Breast epithelium (tissue), 4 donors: ENCODE measurements around the gene CRIP3. TPM values are rescaled to one million over a fixed set of nuclear protein-coding genes. Genes with fewer than 3 reads are reported as not detected.

Source experiments
- DNase-seq, 2 donors: peaks; one replicate each; pipeline ENCODE4 v3.0.0-alpha.2; 2019; ENCODE audit warnings: low spot score in 2 of 2
- H3K27ac ChIP-seq, 2 donors: fragments of 200-600 bp; sonication (generic) in 1 of 2; one replicate each; pipeline ENCODE4 v1.5.1; 2016 to 2019; ENCODE audit warnings: mild to moderate bottlenecking in 1 of 2
- H3K27me3 ChIP-seq, 2 donors: fragments of 200-600 bp; sonication (generic) in 1 of 2; one replicate each; pipeline versions ENCODE4 v1.5.1 to v1.6.0; 2017 to 2019; ENCODE audit warnings: control low read depth in 1 of 2, mild to moderate bottlenecking in 1 of 2
- H3K36me3 ChIP-seq: fragments of 200-600 bp; one replicate; pipeline ENCODE4 v1.5.1; 2019
- H3K4me1 ChIP-seq, 2 donors: fragments of 200-600 bp; sonication (generic); one replicate each; pipeline ENCODE4 v1.5.1; 2016 to 2019; ENCODE audit warnings: control low read depth in 1 of 2
- H3K4me3 ChIP-seq, 3 donors: fragments of 200-600 bp; sonication (generic); 1 replicate in 2 of 3; 2 replicates in 1 of 3; pipeline ENCODE4 v1.5.1; 2016 to 2019; ENCODE audit warnings: mild to moderate bottlenecking in 3 of 3, moderate library complexity in 2 of 3
- H3K9me3 ChIP-seq, 2 donors: fragments of 200-600 bp; sonication (generic) in 1 of 2; one replicate each; pipeline ENCODE4 v1.5.1; 2016 to 2019; ENCODE audit warnings: control low read depth in 1 of 2
- POLR2A ChIP-seq: fragments of 450-650 bp; IDR thresholded peaks from one replicate; pipeline ENCODE4 v1.6.1; 2016; ENCODE audit warnings: antibody characterized with exemption, mild to moderate bottlenecking, moderate library complexity
- POLR2AphosphoS5 ChIP-seq, 3 donors: sonication (generic); formaldehyde crosslinking; IDR thresholded peaks; one replicate each; pipeline ENCODE4 v1.6.1; 2017; ENCODE audit warnings: antibody characterized with exemption in 3 of 3
- intact Hi-C: fragments of 100-400 bp; cut with DNase I; formaldehyde crosslinking; loops from one replicate; pipeline ENCODE4 v1.15.1; 2023; ENCODE audit warnings: low total_unique reads
- total RNA-seq, 3 donors: library from RNA; depleted of rRNA; stranded (reverse); fragments of >200 nt; gene quantifications; one replicate each; pipeline ENCODE4 v1.1.0, GENCODE V29; 2016
- TF ChIP-seq, protein P1 (sequence below), 3 donors: fragments of 450-650 bp; IDR thresholded peaks; one replicate each; pipeline ENCODE4 v1.5.1; 2016 to 2017; ENCODE audit warnings: antibody characterized with exemption in 3 of 3, mild to moderate bottlenecking in 3 of 3, moderate library complexity in 3 of 3

CRIP3 gene
- total RNA-seq, 3 donors from 2014 or later: 1.6 to 2.1 (median 1.9) TPM

- H3K4me1 ChIP-seq: no peaks in the 10 kb centered on the region
- peaks cover 0 to 20% of the 10 kb centered on the region in 2 donors for H3K27me3 ChIP-seq
- no peaks in the 10 kb centered on the region for H3K36me3 ChIP-seq
- DNase-seq: no peak
- no peak overlapping the region for H3K27ac ChIP-seq
- TF ChIP-seq POLR2AphosphoS5 (IDR thresholded peaks at IDR 0.05): no peak
- TF ChIP-seq, protein P1, sequence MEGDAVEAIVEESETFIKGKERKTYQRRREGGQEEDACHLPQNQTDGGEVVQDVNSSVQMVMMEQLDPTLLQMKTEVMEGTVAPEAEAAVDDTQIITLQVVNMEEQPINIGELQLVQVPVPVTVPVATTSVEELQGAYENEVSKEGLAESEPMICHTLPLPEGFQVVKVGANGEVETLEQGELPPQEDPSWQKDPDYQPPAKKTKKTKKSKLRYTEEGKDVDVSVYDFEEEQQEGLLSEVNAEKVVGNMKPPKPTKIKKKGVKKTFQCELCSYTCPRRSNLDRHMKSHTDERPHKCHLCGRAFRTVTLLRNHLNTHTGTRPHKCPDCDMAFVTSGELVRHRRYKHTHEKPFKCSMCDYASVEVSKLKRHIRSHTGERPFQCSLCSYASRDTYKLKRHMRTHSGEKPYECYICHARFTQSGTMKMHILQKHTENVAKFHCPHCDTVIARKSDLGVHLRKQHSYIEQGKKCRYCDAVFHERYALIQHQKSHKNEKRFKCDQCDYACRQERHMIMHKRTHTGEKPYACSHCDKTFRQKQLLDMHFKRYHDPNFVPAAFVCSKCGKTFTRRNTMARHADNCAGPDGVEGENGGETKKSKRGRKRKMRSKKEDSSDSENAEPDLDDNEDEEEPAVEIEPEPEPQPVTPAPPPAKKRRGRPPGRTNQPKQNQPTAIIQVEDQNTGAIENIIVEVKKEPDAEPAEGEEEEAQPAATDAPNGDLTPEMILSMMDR (IDR thresholded peaks at IDR 0.05): no peak
- no peak for TF ChIP-seq POLR2A
- intact Hi-C loops: no loop called here
- H3K9me3 ChIP-seq: no peaks in the 10 kb centered on the region
- H3K4me3 ChIP-seq: no peak overlapping the region
These were observed 51.8 kb downstream of the CRIP3 start for GRCh38 chr6:43256670-43257366.

Other genes with a start within 250 kb of the CRIP3 start
- gene MRPL2, start 249.4 kb downstream of the CRIP3 start, total RNA-seq: 10 to 100 TPM; 17.9 to 32.1 (median 29.1) TPM
- gene KLC4, start 249.2 kb downstream of the CRIP3 start, total RNA-seq: 10 to 100 TPM; 20.5 to 33.7 (median 21.0) TPM
- 10 to 100 TPM in 2 of 3 donors, 1 to 10 TPM in 1; 7.0 to 57.1 (median 52.1) TPM for gene PTK7, start 232.5 kb downstream of the CRIP3 start, total RNA-seq
- gene SRF, start 137.6 kb downstream of the CRIP3 start, total RNA-seq: 10 to 100 TPM; 18.1 to 32.1 (median 28.5) TPM
- gene CUL9, start 126.6 kb downstream of the CRIP3 start, total RNA-seq: 10 to 100 TPM; 25.1 to 47.5 (median 43.3) TPM
- 10 to 100 TPM; 46.5 to 61.1 (median 53.7) TPM for gene DNPH1, start 79.3 kb downstream of the CRIP3 start, total RNA-seq
- gene TTBK1, start 65.3 kb downstream of the CRIP3 start, total RNA-seq: under 1 TPM in 1 of 3 donors, not detected in 2; under 0.01 TPM
- gene SLC22A7, start 10.6 kb downstream of the CRIP3 start, total RNA-seq: not detected
- gene ZNF318, start 60.8 kb upstream of the CRIP3 start, total RNA-seq: 10 to 100 TPM; 15.4 to 19.5 (median 17.4) TPM
- gene ABCC10, start 118.7 kb upstream of the CRIP3 start, total RNA-seq: 10 to 100 TPM in 2 of 3 donors, 1 to 10 TPM in 1; 9.0 to 19.9 (median 12.1) TPM
- 1 to 10 TPM in 2 of 3 donors, not detected in 1; 3.6 to 8.9 TPM for gene DLK2, start 146.7 kb upstream of the CRIP3 start, total RNA-seq
- gene TJAP1, start 168.7 kb upstream of the CRIP3 start, total RNA-seq: 10 to 100 TPM; 18.6 to 21.8 (median 21.3) TPM
- gene LRRC73, start 201.5 kb upstream of the CRIP3 start, total RNA-seq: under 1 TPM in 2 of 3 donors, not detected in 1; 0.29 to 0.33 TPM
- 100 to 1,000 TPM in 1 of 3 donors, 10 to 100 TPM in 2; 89.5 to 100 (median 96.2) TPM for gene YIPF3, start 208.1 kb upstream of the CRIP3 start, total RNA-seq
- 10 to 100 TPM; 18.9 to 38.8 (median 38.7) TPM for gene POLR1C, start 208.3 kb upstream of the CRIP3 start, total RNA-seq